Lower lobe of right lung (tissue), 2 donors: ENCODE results near the gene HKDC1. TPM values are rescaled to one million over a fixed set of nuclear protein-coding genes. Genes with fewer than 3 reads are reported as not detected.
A peak's percentile ranks its signal among the peaks of the same experiment; 100 is the strongest.
"Not testable (repeated sequence)": the region's sequence is repeated elsewhere in the genome, so short reads cannot be mapped to it uniquely, and the experiment has no call there.

ENCODE experiments used
- ATAC-seq, 2 donors: fragments of 200-7000 bp; cut with Tn5 transposase; one replicate each; pipeline ENCODE4 v1.9.1; 2020 to 2022; ENCODE audit warnings: mild to moderate bottlenecking in 2 of 2, moderate library complexity in 2 of 2
- DNase-seq: peaks from one replicate; pipeline ENCODE4 v3.0.0-alpha.2; 2020
- H3K27ac ChIP-seq: fragments of 200-600 bp; one replicate; pipeline ENCODE4 v1.8.0; 2022
- H3K27me3 ChIP-seq: fragments of 200-600 bp; one replicate; pipeline ENCODE4 v1.8.0; 2022; ENCODE audit warnings: low read depth
- H3K36me3 ChIP-seq: fragments of 200-600 bp; one replicate; pipeline ENCODE4 v1.8.0; 2022; ENCODE audit warnings: mild to moderate bottlenecking
- H3K4me1 ChIP-seq: fragments of 200-600 bp; one replicate; pipeline ENCODE4 v1.8.0; 2022
- H3K4me3 ChIP-seq: fragments of 200-600 bp; one replicate; pipeline ENCODE4 v1.8.0; 2022; ENCODE audit warnings: mild to moderate bottlenecking
- H3K9me3 ChIP-seq: fragments of 200-600 bp; one replicate; pipeline ENCODE4 v1.8.0; 2022
- intact Hi-C: fragments of 100-400 bp; cut with DNase I; formaldehyde crosslinking; loops from one replicate; pipeline ENCODE4 v1.11.0; 2022
- long read RNA-seq: library from polyadenylated mRNA; unstranded; transcript quantifications from one replicate; pipeline ENCODE4 v2.0.0, GENCODE V29; 2021
- total RNA-seq: library from RNA; stranded (reverse); fragmentation: NEBNext Ultra II Directional; extraction: Animal tissue kit (Norgen Biotek cat#: 25700); gene quantifications from one replicate; pipeline ENCODE4 v1.2.1, GENCODE V29; 2021
- TF ChIP-seq, protein P1 (sequence below): fragments of 200-600 bp; IDR thresholded peaks from one replicate; pipeline ENCODE4 v1.8.0; 2022; ENCODE audit warnings: antibody characterized with exemption, mild to moderate bottlenecking
- donor health status: DM: no; HTN: yes; CAD: no; lungs with severe emphysema.

Gene HKDC1, protein sequence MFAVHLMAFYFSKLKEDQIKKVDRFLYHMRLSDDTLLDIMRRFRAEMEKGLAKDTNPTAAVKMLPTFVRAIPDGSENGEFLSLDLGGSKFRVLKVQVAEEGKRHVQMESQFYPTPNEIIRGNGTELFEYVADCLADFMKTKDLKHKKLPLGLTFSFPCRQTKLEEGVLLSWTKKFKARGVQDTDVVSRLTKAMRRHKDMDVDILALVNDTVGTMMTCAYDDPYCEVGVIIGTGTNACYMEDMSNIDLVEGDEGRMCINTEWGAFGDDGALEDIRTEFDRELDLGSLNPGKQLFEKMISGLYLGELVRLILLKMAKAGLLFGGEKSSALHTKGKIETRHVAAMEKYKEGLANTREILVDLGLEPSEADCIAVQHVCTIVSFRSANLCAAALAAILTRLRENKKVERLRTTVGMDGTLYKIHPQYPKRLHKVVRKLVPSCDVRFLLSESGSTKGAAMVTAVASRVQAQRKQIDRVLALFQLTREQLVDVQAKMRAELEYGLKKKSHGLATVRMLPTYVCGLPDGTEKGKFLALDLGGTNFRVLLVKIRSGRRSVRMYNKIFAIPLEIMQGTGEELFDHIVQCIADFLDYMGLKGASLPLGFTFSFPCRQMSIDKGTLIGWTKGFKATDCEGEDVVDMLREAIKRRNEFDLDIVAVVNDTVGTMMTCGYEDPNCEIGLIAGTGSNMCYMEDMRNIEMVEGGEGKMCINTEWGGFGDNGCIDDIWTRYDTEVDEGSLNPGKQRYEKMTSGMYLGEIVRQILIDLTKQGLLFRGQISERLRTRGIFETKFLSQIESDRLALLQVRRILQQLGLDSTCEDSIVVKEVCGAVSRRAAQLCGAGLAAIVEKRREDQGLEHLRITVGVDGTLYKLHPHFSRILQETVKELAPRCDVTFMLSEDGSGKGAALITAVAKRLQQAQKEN
- total RNA-seq: 5.9 TPM
- long read RNA-seq, partial matches to known transcripts: 3 of 9 reads
- long read RNA-seq, other reads (novel, unspliced or antisense): 2 of 9 reads

DNA sequence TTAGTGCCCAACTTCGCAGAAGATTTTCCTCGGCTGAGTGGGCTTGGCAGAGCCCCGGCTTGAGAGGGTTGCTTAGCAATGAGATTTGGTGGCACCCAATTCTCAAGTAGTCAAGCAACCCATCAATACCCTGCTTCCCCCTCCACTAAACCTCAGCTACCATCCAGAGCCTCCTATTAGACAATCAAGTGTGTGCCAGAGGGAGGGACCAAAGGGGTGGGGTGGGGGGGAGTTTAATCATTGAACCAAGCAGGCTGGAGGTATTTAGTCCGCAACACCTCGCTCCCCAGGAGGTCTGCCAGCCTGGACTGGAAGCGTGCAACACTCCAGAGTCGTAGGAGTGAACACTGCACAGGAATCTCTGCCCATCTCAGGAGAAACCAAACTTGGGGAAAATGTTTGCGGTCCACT, at the start of gene HKDC1:
HKDC1 (plus strand) TSS at position 292 of the 411 bp plus-strand sequence; CDS start at position 396, 104 bp downstream.
- Histone ChIP-seq H3K4me1 (peaks cover 30% of the 10 kb centered on the region), H3K27ac (peak within 1 kb of the TSS; percentile 31), H3K4me3 (no peak within 1 kb of the TSS), H3K9me3 (no peaks in the 10 kb centered on the region), H3K27me3 (no peaks in the 10 kb centered on the region), H3K36me3 (no peaks in the 10 kb centered on the region)
- ATAC-seq: peak; percentile 57 to 61
- TF ChIP-seq, protein P1, sequence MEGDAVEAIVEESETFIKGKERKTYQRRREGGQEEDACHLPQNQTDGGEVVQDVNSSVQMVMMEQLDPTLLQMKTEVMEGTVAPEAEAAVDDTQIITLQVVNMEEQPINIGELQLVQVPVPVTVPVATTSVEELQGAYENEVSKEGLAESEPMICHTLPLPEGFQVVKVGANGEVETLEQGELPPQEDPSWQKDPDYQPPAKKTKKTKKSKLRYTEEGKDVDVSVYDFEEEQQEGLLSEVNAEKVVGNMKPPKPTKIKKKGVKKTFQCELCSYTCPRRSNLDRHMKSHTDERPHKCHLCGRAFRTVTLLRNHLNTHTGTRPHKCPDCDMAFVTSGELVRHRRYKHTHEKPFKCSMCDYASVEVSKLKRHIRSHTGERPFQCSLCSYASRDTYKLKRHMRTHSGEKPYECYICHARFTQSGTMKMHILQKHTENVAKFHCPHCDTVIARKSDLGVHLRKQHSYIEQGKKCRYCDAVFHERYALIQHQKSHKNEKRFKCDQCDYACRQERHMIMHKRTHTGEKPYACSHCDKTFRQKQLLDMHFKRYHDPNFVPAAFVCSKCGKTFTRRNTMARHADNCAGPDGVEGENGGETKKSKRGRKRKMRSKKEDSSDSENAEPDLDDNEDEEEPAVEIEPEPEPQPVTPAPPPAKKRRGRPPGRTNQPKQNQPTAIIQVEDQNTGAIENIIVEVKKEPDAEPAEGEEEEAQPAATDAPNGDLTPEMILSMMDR: no peak
- intact Hi-C loops: no loop called here
- no peak for DNase-seq

DNA sequence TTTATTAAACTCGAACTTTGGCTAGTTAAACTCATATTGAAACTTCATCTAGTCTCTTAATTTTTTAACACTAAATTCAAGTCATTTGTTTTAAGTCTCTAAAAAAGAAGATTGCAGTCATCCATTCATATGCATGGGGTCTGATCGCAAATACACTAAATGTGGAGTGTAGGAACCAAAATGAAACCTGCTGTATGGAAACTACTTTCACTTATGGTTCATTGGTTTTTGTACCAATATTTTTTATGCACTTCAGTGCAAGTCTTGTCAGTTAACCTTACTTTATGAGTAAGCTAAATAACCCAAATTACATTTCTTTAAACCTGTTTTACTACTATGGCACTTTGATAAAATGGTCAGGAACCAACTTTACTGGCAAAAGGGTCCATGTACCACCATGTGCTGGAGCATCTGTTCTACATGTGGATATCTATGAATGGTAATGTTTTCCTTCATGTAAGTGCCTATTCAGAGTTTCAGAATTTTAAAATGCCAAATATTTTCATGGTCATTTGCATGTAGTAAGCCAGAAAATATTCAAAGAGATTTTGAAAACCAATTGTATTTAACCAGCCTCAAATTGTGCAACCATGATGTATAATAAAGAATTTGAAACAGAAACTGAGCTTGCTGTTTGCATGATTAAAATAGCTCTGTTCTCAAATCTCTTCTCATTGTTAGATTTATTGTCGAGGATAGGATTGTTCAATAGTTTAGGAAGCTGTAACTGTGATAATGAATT, 47.7 kb upstream of the HKDC1 start:
- intact Hi-C loops: no loop called here
- no peaks in the 10 kb centered on the region for H3K4me1 ChIP-seq
- H3K36me3 ChIP-seq: peaks cover 54% of the 10 kb centered on the region
- H3K27me3 ChIP-seq: no peaks in the 10 kb centered on the region
- H3K27ac ChIP-seq: no peak overlapping the region
- TF ChIP-seq, protein P1: no peak
- no peak overlapping the region for H3K4me3 ChIP-seq
- no peak for ATAC-seq
- H3K9me3 ChIP-seq: no peaks in the 10 kb centered on the region
- DNase-seq: no peak

DNA sequence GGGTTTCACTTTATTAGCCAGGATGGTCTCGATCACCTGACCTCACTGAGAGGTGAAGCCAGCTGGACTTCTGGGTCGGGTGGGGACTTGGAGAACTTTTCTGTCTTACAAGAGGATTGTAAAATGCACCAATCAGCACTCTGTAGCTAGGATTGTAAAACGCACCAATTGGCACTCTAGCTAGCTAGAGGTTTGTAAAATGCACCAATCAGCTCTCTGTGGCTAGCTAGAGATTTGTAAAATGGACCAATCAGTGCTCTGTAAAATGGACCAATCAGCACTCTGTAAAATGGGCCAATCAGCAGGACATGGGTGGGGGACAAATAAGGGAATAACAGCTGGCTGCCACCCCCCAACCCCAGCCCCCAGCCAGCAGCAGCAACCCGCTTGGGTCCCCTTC, 44.8 kb upstream of the HKDC1 start:
- intact Hi-C loops, ATAC-seq, H3K27me3 ChIP-seq, H3K9me3 ChIP-seq, H3K4me3 ChIP-seq, H3K4me1 ChIP-seq, H3K27ac ChIP-seq, DNase-seq: not testable (repeated sequence)
- H3K36me3 ChIP-seq: peaks cover 25% of the 10 kb centered on the region

DNA sequence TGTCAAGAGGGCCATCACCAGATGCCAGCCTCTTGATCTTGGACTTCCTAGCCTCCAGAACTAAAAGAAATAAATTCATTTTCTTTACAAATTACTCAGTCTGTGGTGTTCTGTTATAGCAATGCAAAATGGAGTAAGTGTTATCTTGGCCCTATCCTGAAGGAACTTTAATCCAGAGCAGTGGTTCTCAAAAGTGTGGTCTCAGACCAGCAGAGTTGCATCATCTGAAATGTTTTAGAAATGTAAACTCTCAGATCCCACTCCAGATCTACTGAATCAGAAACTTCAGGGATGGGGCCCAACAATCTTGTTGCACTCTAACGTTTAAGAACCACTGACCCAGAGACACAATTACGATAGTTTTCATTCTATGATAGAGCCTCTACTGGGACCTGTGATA, 43.3 kb upstream of the HKDC1 start:
- peaks cover 22% of the 10 kb centered on the region for H3K4me1 ChIP-seq
- H3K27ac ChIP-seq: no peak overlapping the region
- TF ChIP-seq, protein P1: no peak
- no peak for DNase-seq
- intact Hi-C loops: no loop called here
- H3K4me3 ChIP-seq: no peak overlapping the region
- H3K9me3 ChIP-seq: no peaks in the 10 kb centered on the region
- no peak for ATAC-seq
- H3K27me3 ChIP-seq: no peaks in the 10 kb centered on the region
- peaks cover 10% of the 10 kb centered on the region for H3K36me3 ChIP-seq

DNA sequence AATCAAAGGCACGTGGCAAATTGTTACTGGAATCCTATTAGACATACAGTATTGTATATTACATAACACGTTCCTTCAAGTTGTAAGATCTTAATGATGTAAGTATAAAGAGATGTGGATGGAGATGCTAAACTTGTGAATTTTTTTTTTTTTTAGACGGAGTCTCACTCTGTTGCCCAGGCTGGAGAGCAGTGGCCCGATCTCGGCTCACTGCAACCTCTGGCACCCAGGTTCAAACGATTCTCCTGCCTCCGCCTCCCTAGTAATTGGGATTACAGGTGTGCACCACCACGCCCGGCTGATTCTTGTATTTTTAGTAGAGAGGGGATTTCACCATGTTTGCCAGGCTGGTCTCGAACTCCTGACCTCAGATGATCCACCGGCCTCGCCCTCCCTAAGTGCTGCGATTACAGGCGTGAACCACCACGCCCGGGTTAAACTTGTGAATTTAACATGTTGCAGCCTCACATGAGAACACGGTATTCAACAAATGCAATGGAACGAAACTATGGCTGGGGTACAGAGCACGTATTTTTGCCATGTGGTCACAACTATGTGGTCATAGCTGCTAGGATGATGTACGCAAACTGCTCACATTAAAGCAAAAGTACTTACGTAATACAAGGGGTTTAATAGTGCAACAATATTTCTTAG, 40.9 kb upstream of the HKDC1 start:
- TF ChIP-seq, protein P1: no peak
- Histone ChIP-seq H3K4me3 (peak overlapping the region; percentile 100), H3K9me3 (no peaks in the 10 kb centered on the region), H3K4me1 (peaks cover 30% of the 10 kb centered on the region), H3K27me3 (no peaks in the 10 kb centered on the region), H3K27ac (peak overlapping the region; percentile 96), H3K36me3 (peaks cover 18% of the 10 kb centered on the region)
- ATAC-seq (peak; percentile 42 to 54), DNase-seq (no peak)
- intact Hi-C loops: no loop called here
